K562 (cell line): ENCODE measurements around the gene PSMC3IP. TPM values are rescaled to one million over a fixed set of nuclear protein-coding genes. Genes with fewer than 3 reads are reported as not detected.
A peak's percentile ranks its signal among the peaks of the same experiment; 100 is the strongest.

Experiments used
- CAMTA2 ChIP-seq: fragments of 250-450 bp; sonication (Bioruptor Pico); conservative IDR thresholded peaks from 2 replicates; pipeline ENCODE4 v1.5.1; 2022
- CHD2 ChIP-seq: IDR thresholded peaks from 2 replicates; pipeline ENCODE4 v1.6.1; 2011; ENCODE audit warnings: low read depth, low read length
- CREBBP ChIP-seq: IDR thresholded peaks from one replicate; pipeline ENCODE4 v1.6.1; 2012; ENCODE audit warnings: low read depth, mild to moderate bottlenecking, control low read depth, inconsistent platforms, low read length
- MECOM ChIP-seq: fragments of 250-450 bp; sonication (Bioruptor Pico); IDR thresholded peaks from 2 replicates; pipeline ENCODE4 v1.8.0; 2022; ENCODE audit warnings: inconsistent platforms
- NRF1 ChIP-seq, 2 experiments: fragments of 450-650 bp; IDR thresholded peaks in 1 of 2; conservative IDR thresholded peaks in 1 of 2; 2 replicates each; pipeline ENCODE4 v1.6.1; 2014; ENCODE audit warnings: mild to moderate bottlenecking in 2 of 2
- OTX1 ChIP-seq: fragments of 450-650 bp; formaldehyde crosslinking; IDR thresholded peaks from 2 replicates; pipeline ENCODE4 v1.4.0; 2022; ENCODE audit warnings: mild to moderate bottlenecking
- PHF20 ChIP-seq: fragments of 450-650 bp; IDR thresholded peaks from 2 replicates; pipeline ENCODE4 v1.6.1; 2018; ENCODE audit not compliant: partially characterized antibody
- POLR2A ChIP-seq: fragments of 450-650 bp; conservative IDR thresholded peaks from 2 replicates; pipeline ENCODE4 v1.6.1; 2016
- REST ChIP-seq, 2 experiments: fragments of 450-650 bp; formaldehyde crosslinking in 1 of 2; IDR thresholded peaks; 2 replicates each; pipeline versions ENCODE4 v1.4.0 to v1.6.1; 2014 to 2020; ENCODE audit warnings: mild to moderate bottlenecking in 2 of 2, borderline replicate concordance in 1 of 2, low read depth in 1 of 2
- TAF9B ChIP-seq: fragments of 450-650 bp; IDR thresholded peaks from 2 replicates; pipeline ENCODE4 v1.6.1; 2018; ENCODE audit warnings: mild to moderate bottlenecking; ENCODE audit not compliant: partially characterized antibody
- VEZF1 ChIP-seq: fragments of 200-800 bp; sonication (Bioruptor generic); IDR thresholded peaks from 2 replicates; pipeline ENCODE4 v1.6.1; 2017; ENCODE audit warnings: missing genetic modification characterization, missing compliant biosample characterization
- XRCC4 ChIP-seq: IDR thresholded peaks from one replicate; pipeline ENCODE4 v1.6.1; 2011; ENCODE audit not compliant: insufficient read depth, insufficient read length; ENCODE audit errors: extremely low read depth
- ZC3H11A ChIP-seq: IDR thresholded peaks from 2 replicates; pipeline ENCODE4 v1.6.1; 2012; ENCODE audit warnings: low read depth, low read length, improper control_type of control experiment
- ZNF311 ChIP-seq: fragments of 250-450 bp; sonication (Bioruptor Pico); IDR thresholded peaks from 2 replicates; pipeline ENCODE4 v1.4.0; 2020; ENCODE audit warnings: mild to moderate bottlenecking, moderate library complexity
- ZNF740 ChIP-seq, 3 experiments: fragments of 200-800 bp in 1 of 3; sonication (Bioruptor generic) in 1 of 3; sonication (generic) in 1 of 3; formaldehyde crosslinking in 1 of 3; IDR thresholded peaks; 2 replicates each; pipeline versions ENCODE4 v1.6.1 to v1.8.0; 2016 to 2022; ENCODE audit warnings: mild to moderate bottlenecking in 2 of 3, missing compliant biosample characterization in 2 of 3, missing genetic modification characterization in 2 of 3, missing genetic modification reagents in 1 of 3
- polyA plus RNA-seq, 8 experiments: library from polyadenylated mRNA; depleted of rRNA in 4 of 8; stranded (reverse) in 5 of 8; unstranded in 3 of 8; fragments of >200 nt; fragmentation: Nextera tagmentation in 2 of 8; fragmentation: Illumina TruSeq in 1 of 8; extraction: Ambion mirVana in 2 of 8; extraction: Trizol in 1 of 8; gene quantifications; 2 replicates each; pipeline versions ENCODE4 v1.2.1 to v1.2.3, GENCODE V29; 2011 to 2014; ENCODE audit warnings: inconsistent platforms in 1 of 8, missing spikeins in 1 of 8
- total RNA-seq, 7 experiments: library from RNA; depleted of rRNA in 6 of 7; stranded (reverse); fragments of >200 nt in 6 of 7; fragmentation: Illumina TruSeq in 2 of 7; extraction: Trizol in 2 of 7; gene quantifications; 2 replicates each; pipeline versions ENCODE4 v1.2.1 to v1.2.3, GENCODE V29; 2011 to 2021; ENCODE audit warnings: low replicate concordance in 1 of 7
- TF ChIP-seq, protein P1 (sequence below), 2 experiments: fragments of 450-650 bp; conservative IDR thresholded peaks; 2 replicates each; pipeline ENCODE4 v1.6.1; 2017; ENCODE audit warnings: mild to moderate bottlenecking in 2 of 2, moderate library complexity in 2 of 2

PSMC3IP gene
- total and polyA plus RNA-seq, 9 of the 15 experiments (the other 6 are each of a cell fraction or from before 2014, with no cell fraction given) = 13.8 to 65.6 (median 32.8) TPM

- peak; percentile 29; the same call in 1 of the 2 replicates for TF ChIP-seq REST (IDR thresholded peaks at IDR 0.05; ENCODE audit: borderline replicate concordance)
- TF ChIP-seq REST (CRISPR knock-in tag; IDR thresholded peaks at IDR 0.05; ENCODE audit: low read depth) = no peak
- no peak for TF ChIP-seq PHF20
- TF ChIP-seq, protein P1, sequence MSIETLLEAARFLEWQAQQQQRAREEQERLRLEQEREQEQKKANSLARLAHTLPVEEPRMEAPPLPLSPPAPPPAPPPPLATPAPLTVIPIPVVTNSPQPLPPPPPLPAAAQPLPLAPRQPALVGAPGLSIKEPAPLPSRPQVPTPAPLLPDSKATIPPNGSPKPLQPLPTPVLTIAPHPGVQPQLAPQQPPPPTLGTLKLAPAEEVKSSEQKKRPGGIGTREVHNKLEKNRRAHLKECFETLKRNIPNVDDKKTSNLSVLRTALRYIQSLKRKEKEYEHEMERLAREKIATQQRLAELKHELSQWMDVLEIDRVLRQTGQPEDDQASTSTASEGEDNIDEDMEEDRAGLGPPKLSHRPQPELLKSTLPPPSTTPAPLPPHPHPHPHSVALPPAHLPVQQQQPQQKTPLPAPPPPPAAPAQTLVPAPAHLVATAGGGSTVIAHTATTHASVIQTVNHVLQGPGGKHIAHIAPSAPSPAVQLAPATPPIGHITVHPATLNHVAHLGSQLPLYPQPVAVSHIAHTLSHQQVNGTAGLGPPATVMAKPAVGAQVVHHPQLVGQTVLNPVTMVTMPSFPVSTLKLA (conservative IDR thresholded peaks at IDR 0.05) = peak; percentile 57 to 67; a peak in 3 of 4 replicates
- TF ChIP-seq ZNF311 (CRISPR knock-in tag) = no peak
- peak; percentile 83 for TF ChIP-seq VEZF1 (CRISPR knock-in tag)
- TF ChIP-seq MECOM (CRISPR knock-in tag) = no peak
- TF ChIP-seq ZC3H11A = no peak
- no peak for TF ChIP-seq CREBBP
- TF ChIP-seq NRF1 (conservative IDR thresholded peaks at IDR 0.05 in 1 of 2, IDR thresholded peaks at IDR 0.05 in 1 of 2) = peak; percentile 99
- TF ChIP-seq TAF9B = peak; percentile 55
- TF ChIP-seq XRCC4 = no peak
- TF ChIP-seq POLR2A = peak; percentile 90
- 0 out of 2 replicates have a peak, but pooled peaks have one; percentile 21 for TF ChIP-seq CHD2
- TF ChIP-seq OTX1 (CRISPR knock-in tag) = no peak
- TF ChIP-seq CAMTA2 = 0 out of 2 replicates have a peak, but pooled peaks have one; percentile 77
- TF ChIP-seq ZNF740 (CRISPR knock-in tag; IDR thresholded peaks at IDR 0.05) = no peak
- TF ChIP-seq ZNF740 (tag; IDR thresholded peaks at IDR 0.05) = no peak
Measured at GRCh38 chr17:42609182-42609813, 31.8 kb upstream of the PSMC3IP start, which contains the start of the genes RETREG3 and TUBG1 (continued).
